ENCODE measurements around the gene TULP4. TPM values are rescaled to one million over a fixed set of nuclear protein-coding genes. Genes with fewer than 3 reads are reported as not detected.

TULP4 gene
- total and polyA plus RNA-seq, 2 of the 8 experiments (the other 6 are each of a cell fraction or from before 2014, with no cell fraction given), result 7.7 to 51.6 TPM

DNA sequence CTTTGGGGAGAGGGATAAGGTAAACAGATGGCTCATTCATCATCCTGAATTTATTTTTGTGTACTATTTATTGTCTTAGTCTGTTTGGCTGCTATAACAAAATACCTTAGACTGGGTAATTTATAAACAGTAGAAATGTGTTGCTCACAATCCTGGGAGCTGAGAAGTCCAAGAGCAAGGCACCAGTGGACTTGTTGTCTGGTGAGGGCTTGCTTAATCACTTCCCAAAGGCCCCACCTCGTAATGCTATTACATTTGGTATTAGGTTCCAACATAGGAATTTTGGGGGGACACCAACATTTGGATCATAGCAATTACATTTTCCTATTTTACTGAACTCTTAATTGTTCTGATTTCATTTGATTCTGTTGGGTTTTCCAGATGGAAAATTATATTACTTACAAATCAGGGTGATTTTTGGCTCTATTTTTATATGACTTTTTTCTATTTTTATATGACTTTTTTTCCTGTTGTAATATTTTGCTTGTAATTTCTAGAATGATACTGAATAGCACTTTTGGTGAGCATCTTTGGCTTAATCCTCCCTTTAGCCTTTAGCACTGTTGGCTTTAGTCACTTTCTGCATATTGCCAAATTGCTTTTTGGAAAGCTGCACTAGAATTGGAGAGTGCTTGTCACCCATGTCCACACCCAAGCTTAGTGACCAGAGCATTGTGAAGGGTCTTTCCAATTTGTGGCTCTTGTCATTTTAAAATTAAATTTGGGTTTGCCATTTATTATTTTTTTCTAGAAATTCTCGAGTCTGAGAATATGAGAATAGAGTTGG, 43.7 kb upstream of the TULP4 start (continued):
- TF ChIP-seq CHD7 (IDR thresholded peaks at IDR 0.05; ENCODE audit: insufficient replicate concordance, low read length) (no peak), BCL11A (IDR thresholded peaks at IDR 0.05; ENCODE audit: low read depth in 2 of 2, low read length in 2 of 2) (no peak), CTBP2 (IDR thresholded peaks at IDR 0.05; ENCODE audit: borderline replicate concordance, insufficient read depth, insufficient read length, low read length) (no peak), CTCF (IDR thresholded peaks at IDR 0.05; ENCODE audit: control extremely low read depth in 1 of 3, insufficient read depth in 1 of 3, low read depth in 1 of 3, low read length in 3 of 3) (no peak), EGR1 (IDR thresholded peaks at IDR 0.05; ENCODE audit: borderline replicate concordance, low read depth, low read length) (no peak), KDM1A (IDR thresholded peaks at IDR 0.05; ENCODE audit: borderline replicate concordance, low read length) (no peak), CEBPB (IDR thresholded peaks at IDR 0.05; ENCODE audit: low read depth, low read length) (no peak)
